ENCODE data around the gene PCDHB2. TPM values are rescaled to one million over a fixed set of nuclear protein-coding genes. Genes with fewer than 3 reads are reported as not detected.
"Not testable (repeated sequence)": the region's sequence is repeated elsewhere in the genome, so short reads cannot be mapped to it uniquely, and the experiment has no call there.

PCDHB2 gene
- total RNA-seq, 1 experiment from 2014 or later, result 2.4 TPM

DNA sequence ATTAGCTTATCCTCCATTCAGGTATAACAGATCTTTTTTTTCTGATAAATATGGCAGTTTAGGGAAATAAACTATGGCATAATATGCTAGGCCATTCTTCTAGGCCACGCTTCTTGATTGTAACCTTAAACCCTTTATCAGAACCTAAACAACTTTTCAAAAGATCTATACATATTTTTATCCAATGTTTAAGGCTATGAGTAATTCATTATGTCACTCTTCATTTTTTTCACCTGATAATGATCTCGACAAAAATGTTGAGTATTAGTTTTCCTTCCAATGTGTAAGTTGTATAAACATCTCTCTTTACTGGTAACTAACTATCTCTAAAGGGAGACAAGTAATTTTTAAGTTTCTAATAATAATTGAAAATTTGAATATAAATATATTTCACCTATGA, 24.8 kb downstream of the PCDHB2 start:
- BruUV-seq (replicated peaks), result no TSS peak
- no peak for DNase-seq (ENCODE audit: unreplicated experiment)
- intact Hi-C loops (cut with micrococcal nuclease), result no loop called here
- peaks cover 14% of the 10 kb centered on the region for H3K36me3 Mint-ChIP-seq (ENCODE audit: insufficient read depth, unreplicated experiment)
- no peaks in the 10 kb centered on the region for H3K4me1 Mint-ChIP-seq (ENCODE audit: insufficient read depth, unreplicated experiment)
- ChIA-PET POLR2A (no interaction called here), CTCF (no interaction called here)
- H3K4me3 Mint-ChIP-seq (ENCODE audit: unreplicated experiment), result no peak overlapping the region
- no peak overlapping the region for H3K27ac Mint-ChIP-seq (ENCODE audit: low read depth, unreplicated experiment)
- no peaks in the 10 kb centered on the region for H3K27me3 Mint-ChIP-seq (ENCODE audit: insufficient read depth, unreplicated experiment)
- H3K9me3 Mint-ChIP-seq (ENCODE audit: unreplicated experiment), result peaks cover 38% of the 10 kb centered on the region
- TF ChIP-seq, protein P1, sequence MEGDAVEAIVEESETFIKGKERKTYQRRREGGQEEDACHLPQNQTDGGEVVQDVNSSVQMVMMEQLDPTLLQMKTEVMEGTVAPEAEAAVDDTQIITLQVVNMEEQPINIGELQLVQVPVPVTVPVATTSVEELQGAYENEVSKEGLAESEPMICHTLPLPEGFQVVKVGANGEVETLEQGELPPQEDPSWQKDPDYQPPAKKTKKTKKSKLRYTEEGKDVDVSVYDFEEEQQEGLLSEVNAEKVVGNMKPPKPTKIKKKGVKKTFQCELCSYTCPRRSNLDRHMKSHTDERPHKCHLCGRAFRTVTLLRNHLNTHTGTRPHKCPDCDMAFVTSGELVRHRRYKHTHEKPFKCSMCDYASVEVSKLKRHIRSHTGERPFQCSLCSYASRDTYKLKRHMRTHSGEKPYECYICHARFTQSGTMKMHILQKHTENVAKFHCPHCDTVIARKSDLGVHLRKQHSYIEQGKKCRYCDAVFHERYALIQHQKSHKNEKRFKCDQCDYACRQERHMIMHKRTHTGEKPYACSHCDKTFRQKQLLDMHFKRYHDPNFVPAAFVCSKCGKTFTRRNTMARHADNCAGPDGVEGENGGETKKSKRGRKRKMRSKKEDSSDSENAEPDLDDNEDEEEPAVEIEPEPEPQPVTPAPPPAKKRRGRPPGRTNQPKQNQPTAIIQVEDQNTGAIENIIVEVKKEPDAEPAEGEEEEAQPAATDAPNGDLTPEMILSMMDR (IDR thresholded peaks at IDR 0.05; ENCODE audit: unreplicated experiment), result no peak

DNA sequence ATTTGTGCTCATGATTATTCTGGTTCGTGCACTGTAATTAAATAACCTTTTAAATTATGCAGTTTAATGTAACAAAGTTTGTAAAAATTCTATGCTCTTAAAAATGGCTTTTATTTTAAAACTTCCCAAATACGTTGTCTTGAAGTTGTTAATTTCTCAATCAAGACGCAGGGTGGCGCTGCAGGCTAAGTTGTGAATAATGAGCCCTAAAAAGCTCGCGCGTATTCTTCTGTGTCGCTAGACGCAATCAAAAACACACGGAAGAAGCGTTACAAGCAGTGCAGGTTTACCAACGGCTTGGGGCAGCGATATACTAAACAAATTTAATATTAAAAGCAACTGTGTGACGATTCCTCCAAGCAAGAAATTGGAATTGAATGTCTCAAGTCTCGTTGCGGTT, 27.1 kb downstream of the PCDHB2 start, which contains the start of gene PCDHB4:
TSS of gene PCDHB4 (plus strand) at position 256 of the 400 bp plus-strand sequence. CDS start 181 bp downstream, outside the sequence.
- TF ChIP-seq, protein P1 (IDR thresholded peaks at IDR 0.05; ENCODE audit: unreplicated experiment), result peak; percentile 22
- intact Hi-C loops (cut with micrococcal nuclease), result no loop called here
- ChIA-PET POLR2A (no interaction called here), CTCF (interaction anchor here (1.7 kb wide), 1 partner anchor 71 kb away, joined by 4 read pairs; the partner anchor contains the start of gene PCDHB10)
- peak; percentile 17 for DNase-seq (ENCODE audit: unreplicated experiment)
- Mint-ChIP-seq H3K27me3 (ENCODE audit: insufficient read depth, unreplicated experiment) (no peaks in the 10 kb centered on the region), H3K4me1 (ENCODE audit: insufficient read depth, unreplicated experiment) (no peaks in the 10 kb centered on the region), H3K9me3 (ENCODE audit: unreplicated experiment) (peaks cover 14% of the 10 kb centered on the region), H3K4me3 (ENCODE audit: unreplicated experiment) (no peak within 1 kb of the TSS), H3K36me3 (ENCODE audit: insufficient read depth, unreplicated experiment) (peaks cover 9% of the 10 kb centered on the region), H3K27ac (ENCODE audit: low read depth, unreplicated experiment) (no peak within 1 kb of the TSS)
- no TSS peak for BruUV-seq (replicated peaks)

DNA sequence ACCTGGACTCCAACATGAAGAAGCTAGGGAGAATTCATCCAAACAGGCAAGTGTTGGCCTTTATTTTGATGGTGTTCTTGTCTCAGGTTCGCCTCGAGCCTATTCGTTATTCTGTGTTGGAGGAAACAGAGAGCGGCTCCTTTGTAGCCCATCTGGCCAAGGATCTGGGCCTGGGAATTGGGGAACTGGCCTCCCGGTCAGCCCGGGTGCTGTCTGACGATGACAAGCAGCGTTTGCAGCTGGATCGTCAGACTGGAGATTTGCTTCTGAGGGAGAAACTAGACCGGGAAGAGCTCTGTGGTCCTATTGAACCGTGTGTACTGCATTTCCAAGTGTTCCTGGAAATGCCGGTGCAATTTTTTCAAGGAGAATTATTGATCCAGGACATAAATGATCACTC, 27.6 kb downstream of the PCDHB2 start:
- DNase-seq (ENCODE audit: unreplicated experiment), result no peak
- no TSS peak for BruUV-seq (replicated peaks)
- Mint-ChIP-seq H3K9me3 (ENCODE audit: unreplicated experiment) (peaks cover 10% of the 10 kb centered on the region), H3K4me1 (ENCODE audit: insufficient read depth, unreplicated experiment) (no peaks in the 10 kb centered on the region), H3K4me3 (ENCODE audit: unreplicated experiment) (no peak overlapping the region), H3K27me3 (ENCODE audit: insufficient read depth, unreplicated experiment) (no peaks in the 10 kb centered on the region), H3K27ac (ENCODE audit: low read depth, unreplicated experiment) (no peak overlapping the region), H3K36me3 (ENCODE audit: insufficient read depth, unreplicated experiment) (peaks cover 9% of the 10 kb centered on the region)
- ChIA-PET POLR2A (no interaction called here), CTCF (interaction anchor here (0.7 to 1.7 kb wide), 4 partner anchors 13 to 248 kb away, joined by 3 to 4 read pairs (median 3); partner anchors contain the start of genes PCDHB10 and PCDHB5)
- TF ChIP-seq, protein P1 (IDR thresholded peaks at IDR 0.05; ENCODE audit: unreplicated experiment), result no peak
- intact Hi-C loops (cut with micrococcal nuclease), result no loop called here

DNA sequence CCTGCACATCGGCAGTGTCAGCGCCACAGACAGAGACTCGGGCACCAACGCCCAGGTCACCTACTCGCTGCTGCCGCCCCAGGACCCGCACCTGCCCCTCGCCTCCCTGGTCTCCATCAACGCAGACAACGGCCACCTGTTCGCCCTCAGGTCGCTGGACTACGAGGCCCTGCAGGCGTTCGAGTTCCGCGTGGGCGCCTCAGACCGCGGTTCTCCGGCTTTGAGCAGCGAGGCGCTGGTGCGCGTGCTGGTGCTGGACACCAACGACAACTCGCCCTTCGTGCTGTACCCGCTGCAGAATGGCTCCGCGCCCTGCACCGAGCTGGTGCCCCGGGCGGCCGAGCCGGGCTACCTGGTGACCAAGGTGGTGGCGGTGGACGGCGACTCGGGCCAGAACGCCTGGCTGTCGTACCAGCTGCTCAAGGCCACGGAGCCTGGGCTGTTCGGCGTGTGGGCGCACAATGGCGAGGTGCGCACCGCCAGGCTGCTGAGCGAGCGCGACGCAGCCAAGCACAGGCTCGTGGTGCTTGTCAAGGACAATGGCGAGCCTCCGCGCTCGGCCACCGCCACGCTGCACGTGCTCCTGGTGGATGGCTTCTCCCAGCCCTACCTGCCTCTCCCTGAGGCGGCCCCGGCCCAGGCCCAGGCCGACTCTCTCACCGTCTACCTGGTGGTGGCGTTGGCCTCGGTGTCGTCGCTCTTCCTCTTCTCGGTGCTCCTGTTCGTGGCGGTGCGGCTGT, 29.2 kb downstream of the PCDHB2 start:
- H3K9me3 Mint-ChIP-seq (ENCODE audit: unreplicated experiment); BruUV-seq (replicated peaks); H3K27me3 Mint-ChIP-seq (ENCODE audit: insufficient read depth, unreplicated experiment); POLR2A ChIA-PET; H3K36me3 Mint-ChIP-seq (ENCODE audit: insufficient read depth, unreplicated experiment); DNase-seq (ENCODE audit: unreplicated experiment); H3K27ac Mint-ChIP-seq (ENCODE audit: low read depth, unreplicated experiment); intact Hi-C loops (cut with micrococcal nuclease); H3K4me3 Mint-ChIP-seq (ENCODE audit: unreplicated experiment); H3K4me1 Mint-ChIP-seq (ENCODE audit: insufficient read depth, unreplicated experiment): not testable (repeated sequence)
- CTCF ChIA-PET, result interaction anchor here (1.1 to 1.3 kb wide), 2 partner anchors 250 to 316 kb away, joined by 3 to 5 read pairs; no protein-coding TSS in a partner anchor

Data from MCF 10A (cell line).